H9 (cell line): ENCODE measurements around the gene SLC24A4. TPM values are rescaled to one million over a fixed set of nuclear protein-coding genes. Genes with fewer than 3 reads are reported as not detected.

ENCODE experiments used
- DNase-seq: peaks from one replicate; pipeline ENCODE4 v3.0.0-alpha.2; 2017
- H2AFZ ChIP-seq: one replicate; pipeline ENCODE4 v1.6.1; 2013; ENCODE audit warnings: mild to moderate bottlenecking, low read length, control low read depth, moderate library complexity
- H2AK5ac ChIP-seq: 2 replicates; pipeline ENCODE4 v1.6.1; 2013; ENCODE audit warnings: low read length, control low read depth, mixed read lengths; ENCODE audit not compliant: insufficient read length
- H2BK120ac ChIP-seq: one replicate; pipeline ENCODE4 v1.6.1; 2013; ENCODE audit warnings: low read depth, mild to moderate bottlenecking, low read length, control low read depth, inconsistent platforms; ENCODE audit not compliant: poor library complexity, severe bottlenecking
- H2BK12ac ChIP-seq: 2 replicates; pipeline ENCODE4 v1.6.1; 2013; ENCODE audit warnings: low read length, control low read depth, mixed read lengths, low read depth; ENCODE audit not compliant: insufficient read length
- H2BK15ac ChIP-seq: 2 replicates; pipeline ENCODE4 v1.6.1; 2013; ENCODE audit warnings: low read depth, low read length, control low read depth
- H2BK20ac ChIP-seq: one replicate; pipeline ENCODE4 v1.6.1; 2013; ENCODE audit warnings: low read depth, mild to moderate bottlenecking, low read length, control low read depth, inconsistent platforms; ENCODE audit not compliant: poor library complexity, severe bottlenecking
- H2BK5ac ChIP-seq: 2 replicates; pipeline ENCODE4 v1.6.1; 2013; ENCODE audit warnings: low read length, control low read depth, mixed read lengths; ENCODE audit not compliant: insufficient read length
- H3K14ac ChIP-seq: 2 replicates; pipeline ENCODE4 v1.6.1; 2013; ENCODE audit warnings: low read length, control low read depth; ENCODE audit not compliant: insufficient read depth
- H3K18ac ChIP-seq: 2 replicates; pipeline ENCODE4 v1.6.1; 2013; ENCODE audit warnings: low read depth, mild to moderate bottlenecking, mixed read lengths, low read length, control low read depth; ENCODE audit not compliant: insufficient read length
- H3K23ac ChIP-seq: 2 replicates; pipeline ENCODE4 v1.6.1; 2013; ENCODE audit warnings: low read length, control low read depth, mixed read lengths, low read depth; ENCODE audit not compliant: insufficient read length
- H3K23me2 ChIP-seq: 2 replicates; pipeline ENCODE4 v1.6.1; 2013; ENCODE audit warnings: low read depth, mild to moderate bottlenecking, mixed read lengths, low read length, control low read depth; ENCODE audit not compliant: insufficient read length, poor library complexity, severe bottlenecking
- H3K27ac ChIP-seq: 2 replicates; pipeline ENCODE4 v1.5.1; 2013; ENCODE audit warnings: low read length, control low read depth, mixed read lengths, low read depth; ENCODE audit not compliant: insufficient read length
- H3K27me3 ChIP-seq: 2 replicates; pipeline ENCODE4 v1.6.1; 2013; ENCODE audit warnings: low read length, control low read depth, inconsistent platforms; ENCODE audit not compliant: insufficient read depth
- H3K4ac ChIP-seq: 2 replicates; pipeline ENCODE4 v1.6.1; 2013; ENCODE audit warnings: low read depth, mild to moderate bottlenecking, control low read depth, inconsistent platforms, low read length, moderate library complexity
- H3K4me1 ChIP-seq: 2 replicates; pipeline ENCODE4 v1.6.1; 2013; ENCODE audit warnings: low read length, control low read depth, inconsistent platforms; ENCODE audit not compliant: insufficient read depth
- H3K4me2 ChIP-seq: 2 replicates; pipeline ENCODE4 v1.6.1; 2013; ENCODE audit warnings: low read length, control low read depth, mixed read lengths; ENCODE audit not compliant: insufficient read length, insufficient read depth
- H3K56ac ChIP-seq: 2 replicates; pipeline ENCODE4 v1.6.1; 2013; ENCODE audit warnings: low read depth, mild to moderate bottlenecking, mixed read lengths, low read length, control low read depth; ENCODE audit not compliant: insufficient read length
- H3K79me1 ChIP-seq: 2 replicates; pipeline ENCODE4 v1.6.1; 2013; ENCODE audit warnings: low read depth, mild to moderate bottlenecking, moderate library complexity, low read length, control low read depth, inconsistent platforms; ENCODE audit not compliant: insufficient read depth, poor library complexity, severe bottlenecking
- H3K79me2 ChIP-seq: 2 replicates; pipeline ENCODE4 v1.6.1; 2013; ENCODE audit warnings: low read length, control low read depth, inconsistent platforms; ENCODE audit not compliant: insufficient read depth
- H3K9ac ChIP-seq: 2 replicates; pipeline ENCODE4 v1.6.1; 2013; ENCODE audit warnings: low read length, control low read depth, mixed read lengths; ENCODE audit not compliant: insufficient read length; ENCODE audit errors: extremely low read depth
- H3K9me3 ChIP-seq: one replicate; pipeline ENCODE4 v1.6.1; 2013; ENCODE audit warnings: low read depth, low read length, inconsistent platforms; ENCODE audit not compliant: control insufficient read depth
- H3T11ph ChIP-seq: one replicate; pipeline ENCODE4 v1.6.1; 2013; ENCODE audit warnings: mild to moderate bottlenecking, low read length, control low read depth, inconsistent platforms
- H4K20me1 ChIP-seq: one replicate; pipeline ENCODE4 v1.6.1; 2013; ENCODE audit not compliant: control insufficient read depth, insufficient read length, insufficient read depth
- H4K5ac ChIP-seq: 2 replicates; pipeline ENCODE4 v1.6.1; 2013; ENCODE audit warnings: low read depth, mild to moderate bottlenecking, mixed read lengths, low read length, control low read depth; ENCODE audit not compliant: insufficient read length
- H4K8ac ChIP-seq: replicated peaks from 2 replicates; pipeline ENCODE4 v1.6.1; 2013; ENCODE audit warnings: low read length, control low read depth, mixed read lengths, low read depth; ENCODE audit not compliant: insufficient read length
- H4K91ac ChIP-seq: 2 replicates; pipeline ENCODE4 v1.6.1; 2013; ENCODE audit warnings: low read depth, mild to moderate bottlenecking, moderate library complexity, mixed read lengths, low read length, control low read depth; ENCODE audit not compliant: insufficient read length
- H3K27ac Mint-ChIP-seq, 3 experiments: 2 replicates in 2 of 3; 3 replicates in 1 of 3; pipeline ENCODE4 v1.8.0; 2020 to 2021; ENCODE audit warnings: mixed read lengths in 3 of 3, mild to moderate bottlenecking in 1 of 3, moderate library complexity in 1 of 3
- H3K27me3 Mint-ChIP-seq: 2 replicates; pipeline ENCODE4 v1.8.0; 2021; ENCODE audit warnings: low read depth, mild to moderate bottlenecking, moderate library complexity, mixed read lengths
- H3K36me3 Mint-ChIP-seq, 3 experiments: 2 replicates in 2 of 3; 3 replicates in 1 of 3; pipeline ENCODE4 v1.8.0; 2020 to 2021; ENCODE audit warnings: low read depth in 3 of 3, mixed read lengths in 3 of 3; ENCODE audit not compliant: insufficient read depth in 1 of 3
- H3K4me1 Mint-ChIP-seq, 2 experiments: 2 replicates each; pipeline ENCODE4 v1.8.0; 2020; ENCODE audit warnings: mixed read lengths in 2 of 2
- H3K4me3 Mint-ChIP-seq, 2 experiments: 2 replicates in 1 of 2; 3 replicates in 1 of 2; pipeline ENCODE4 v1.8.0; 2020 to 2021; ENCODE audit warnings: mild to moderate bottlenecking in 2 of 2, mixed read lengths in 2 of 2, moderate library complexity in 1 of 2
- H3K9me3 Mint-ChIP-seq, 2 experiments: 2 replicates in 1 of 2; 3 replicates in 1 of 2; pipeline ENCODE4 v1.8.0; 2020; ENCODE audit warnings: mild to moderate bottlenecking in 2 of 2, mixed read lengths in 2 of 2, moderate library complexity in 1 of 2
- WGBS: extraction: QIAGEN DNeasy Blood & Tissue Kit; methylation state at CpG from one replicate; pipeline ENCODE4 v1.1.7; 2013; ENCODE audit warnings: missing lambda C conversion rate, low lambda C conversion rate, mixed read lengths; ENCODE audit not compliant: insufficient read length; ENCODE audit errors: extremely low coverage; 5-methylcytosine and 5-hydroxymethylcytosine counted together
- total RNA-seq: library from RNA; stranded (reverse); gene quantifications from 2 replicates; pipeline ENCODE4 v1.2.1, GENCODE V29; 2021
- TF ChIP-seq, protein P1 (sequence below): fragments of 200-600 bp; sonication (generic); conservative IDR thresholded peaks from 3 replicates; pipeline ENCODE4 v1.8.0; 2021; ENCODE audit warnings: antibody characterized with exemption, mild to moderate bottlenecking

The SLC24A4 gene
- total RNA-seq, 1 experiment from 2014 or later, result 0.24 TPM

DNA sequence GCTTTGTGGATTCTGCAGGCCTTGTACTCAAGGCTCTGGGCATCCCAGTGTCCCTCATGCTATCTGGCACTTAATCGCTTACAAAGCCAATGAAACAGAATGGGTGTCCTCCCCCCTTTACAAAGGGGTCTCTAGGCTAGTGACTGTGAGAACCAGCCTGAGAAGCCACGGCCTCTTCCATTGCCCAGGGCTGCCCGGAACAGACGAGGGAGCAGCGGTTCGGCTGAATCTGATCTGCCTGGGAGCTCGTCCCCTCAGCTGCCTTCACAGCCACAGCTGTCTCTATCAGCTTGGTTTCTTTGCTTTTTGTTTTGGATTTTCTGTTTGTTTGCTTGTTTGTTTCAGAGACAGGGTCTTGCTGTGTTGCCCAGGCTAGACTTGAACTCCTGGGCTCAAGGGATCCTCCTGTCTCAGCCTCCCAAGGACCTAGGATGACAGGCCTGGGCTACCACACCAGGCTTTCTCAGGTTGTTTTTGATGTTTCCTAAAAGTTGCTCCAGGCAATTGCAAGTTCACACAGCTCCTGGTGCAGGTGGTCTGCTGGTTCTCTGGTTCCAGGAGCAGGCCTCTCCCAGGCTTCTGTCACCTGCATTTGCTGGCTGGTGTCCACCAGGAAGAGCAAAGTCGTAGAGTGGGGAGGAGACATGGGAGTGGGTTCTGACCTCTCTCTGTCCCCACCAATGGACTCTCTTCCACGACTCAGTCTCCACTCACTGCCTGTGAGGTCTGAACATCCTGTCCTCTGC is 179.7 kb downstream of the SLC24A4 start:
- Histone ChIP-seq H4K8ac (no peak overlapping the region), H2BK12ac (no peak overlapping the region), H2BK5ac (no peak overlapping the region), H3K18ac (no peak overlapping the region), H2AFZ (no peak overlapping the region), H3K79me1 (no peaks in the 10 kb centered on the region), H3K14ac (no peak overlapping the region), H4K20me1 (no peaks in the 10 kb centered on the region), H3K9ac (no peak overlapping the region), H3K79me2 (no peaks in the 10 kb centered on the region), H3K4ac (no peak overlapping the region), H3K9me3 (no peaks in the 10 kb centered on the region), H2AK5ac (no peak overlapping the region), H3T11ph (no peak overlapping the region), H3K27ac (no peak overlapping the region), H2BK120ac (no peak overlapping the region), H4K91ac (no peak overlapping the region), H3K27me3 (no peaks in the 10 kb centered on the region), H3K4me2 (no peak overlapping the region), H2BK20ac (no peak overlapping the region), H2BK15ac (no peak overlapping the region), H3K56ac (no peak overlapping the region), H3K23me2 (no peaks in the 10 kb centered on the region), H4K5ac (no peak overlapping the region), H3K4me1 (no peaks in the 10 kb centered on the region; the same call in 1 of the 2 replicates), H3K23ac (no peak overlapping the region)
- H3K9me3 Mint-ChIP-seq, result 0 out of 5 replicates have a peak, but pooled peaks cover 0 to 2% of the 10 kb centered on the region in 2 experiments
- no peaks in the 10 kb centered on the region for H3K36me3 Mint-ChIP-seq
- TF ChIP-seq, protein P1, sequence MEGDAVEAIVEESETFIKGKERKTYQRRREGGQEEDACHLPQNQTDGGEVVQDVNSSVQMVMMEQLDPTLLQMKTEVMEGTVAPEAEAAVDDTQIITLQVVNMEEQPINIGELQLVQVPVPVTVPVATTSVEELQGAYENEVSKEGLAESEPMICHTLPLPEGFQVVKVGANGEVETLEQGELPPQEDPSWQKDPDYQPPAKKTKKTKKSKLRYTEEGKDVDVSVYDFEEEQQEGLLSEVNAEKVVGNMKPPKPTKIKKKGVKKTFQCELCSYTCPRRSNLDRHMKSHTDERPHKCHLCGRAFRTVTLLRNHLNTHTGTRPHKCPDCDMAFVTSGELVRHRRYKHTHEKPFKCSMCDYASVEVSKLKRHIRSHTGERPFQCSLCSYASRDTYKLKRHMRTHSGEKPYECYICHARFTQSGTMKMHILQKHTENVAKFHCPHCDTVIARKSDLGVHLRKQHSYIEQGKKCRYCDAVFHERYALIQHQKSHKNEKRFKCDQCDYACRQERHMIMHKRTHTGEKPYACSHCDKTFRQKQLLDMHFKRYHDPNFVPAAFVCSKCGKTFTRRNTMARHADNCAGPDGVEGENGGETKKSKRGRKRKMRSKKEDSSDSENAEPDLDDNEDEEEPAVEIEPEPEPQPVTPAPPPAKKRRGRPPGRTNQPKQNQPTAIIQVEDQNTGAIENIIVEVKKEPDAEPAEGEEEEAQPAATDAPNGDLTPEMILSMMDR, result no peak
- no CpG with 5 or more reads among the region's 9 CpGs for WGBS
- H3K27ac Mint-ChIP-seq, result no peak overlapping the region; a peak in 1 of 7 replicates
- no peak for DNase-seq
- H3K4me1 Mint-ChIP-seq, result peaks cover 13 to 15% of the 10 kb centered on the region in 2 experiments
- no peak overlapping the region for H3K4me3 Mint-ChIP-seq
- peaks cover 5% of the 10 kb centered on the region for H3K27me3 Mint-ChIP-seq
